IPS-18a (cell line): Measurements from ENCODE around the gene SKAP1.
A peak's percentile ranks its signal among the peaks of the same experiment; 100 is the strongest.

Experiments
- H3K27ac ChIP-seq: one replicate; pipeline ENCODE4 v1.5.1; 2013; ENCODE audit warnings: low read length
- H3K27me3 ChIP-seq: one replicate; pipeline ENCODE4 v1.6.1; 2013; ENCODE audit warnings: mild to moderate bottlenecking, low read length; ENCODE audit not compliant: control insufficient read depth, insufficient read depth
- H3K36me3 ChIP-seq: one replicate; pipeline ENCODE4 v1.6.1; 2013; ENCODE audit warnings: low read depth, low read length; ENCODE audit not compliant: control insufficient read depth
- H3K4me1 ChIP-seq: one replicate; pipeline ENCODE4 v1.6.1; 2013; ENCODE audit warnings: low read depth, low read length; ENCODE audit not compliant: control insufficient read depth
- H3K4me3 ChIP-seq: one replicate; pipeline ENCODE4 v1.5.1; 2013; ENCODE audit warnings: low read length
- H3K9ac ChIP-seq: one replicate; pipeline ENCODE4 v1.6.1; 2013; ENCODE audit warnings: mild to moderate bottlenecking, low read length, moderate library complexity
- H3K9me3 ChIP-seq: one replicate; pipeline ENCODE4 v1.6.1; 2013; ENCODE audit warnings: low read depth, low read length; ENCODE audit not compliant: control insufficient read depth

The SKAP1 gene

DNA sequence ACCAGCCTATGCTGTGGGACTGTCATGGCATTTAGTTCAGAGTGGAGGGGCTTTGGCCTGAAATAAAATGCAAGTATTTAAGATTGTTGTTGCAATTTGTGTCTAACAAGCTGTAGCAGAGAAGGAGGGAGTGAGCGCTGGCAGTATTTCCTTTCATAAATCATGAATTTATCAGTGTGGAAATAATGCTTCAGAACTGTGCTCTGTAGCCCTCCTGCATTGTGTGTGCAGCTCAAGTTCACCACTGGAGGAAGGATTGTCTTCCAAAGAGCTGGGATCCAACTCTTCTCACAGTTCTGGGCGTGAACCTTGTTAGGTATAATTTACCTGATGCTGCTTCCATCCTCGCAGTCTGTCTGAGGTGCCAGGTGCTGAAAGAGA lies 307.4 kb downstream of the SKAP1 start:
- Histone ChIP-seq H3K9me3 (no peaks in the 10 kb centered on the region), H3K27me3 (no peaks in the 10 kb centered on the region), H3K36me3 (peaks cover 32% of the 10 kb centered on the region), H3K4me3 (no peak overlapping the region), H3K27ac (no peak overlapping the region), H3K9ac (no peak overlapping the region), H3K4me1 (no peaks in the 10 kb centered on the region)

- Histone ChIP-seq H3K36me3 (peaks cover 33% of the 10 kb centered on the region), H3K4me3 (no peak overlapping the region), H3K27ac (no peak overlapping the region), H3K27me3 (no peaks in the 10 kb centered on the region), H3K4me1 (no peaks in the 10 kb centered on the region), H3K9me3 (no peaks in the 10 kb centered on the region), H3K9ac (no peak overlapping the region)
These were observed 307.9 kb downstream of the SKAP1 start for GRCh38 chr17:48121923-48122664.

GRCh38 chr17:48113201-48113676 lies 316.8 kb downstream of the SKAP1 start:
- peaks cover 13% of the 10 kb centered on the region for H3K36me3 ChIP-seq
- H3K27ac ChIP-seq = no peak overlapping the region
- no peak overlapping the region for H3K4me3 ChIP-seq
- H3K9ac ChIP-seq = no peak overlapping the region
- no peaks in the 10 kb centered on the region for H3K27me3 ChIP-seq
- no peaks in the 10 kb centered on the region for H3K9me3 ChIP-seq
- H3K4me1 ChIP-seq = no peaks in the 10 kb centered on the region

DNA sequence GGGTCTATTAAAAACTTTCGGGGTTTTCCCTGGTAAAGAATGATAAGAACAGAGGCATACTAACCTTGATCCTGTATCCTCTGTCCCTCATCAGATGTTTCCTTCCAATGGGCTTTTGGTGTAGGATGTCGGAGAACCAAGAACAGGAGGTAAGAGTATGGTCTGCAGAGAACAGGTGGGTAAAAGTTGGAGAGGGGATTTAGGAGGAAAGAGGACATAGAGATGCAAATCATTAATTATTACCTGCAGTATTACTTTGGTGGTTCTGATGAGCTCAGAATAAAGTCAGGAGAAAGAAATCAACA lies 318.1 kb downstream of the SKAP1 start:
- Histone ChIP-seq H3K4me3 (no peak overlapping the region), H3K27ac (no peak overlapping the region), H3K36me3 (peaks cover 6% of the 10 kb centered on the region), H3K9ac (no peak overlapping the region), H3K4me1 (no peaks in the 10 kb centered on the region), H3K9me3 (no peaks in the 10 kb centered on the region), H3K27me3 (no peaks in the 10 kb centered on the region)

GRCh38 chr17:48110761-48111160 lies 319.3 kb downstream of the SKAP1 start:
- H3K27me3 ChIP-seq = no peaks in the 10 kb centered on the region
- no peaks in the 10 kb centered on the region for H3K4me1 ChIP-seq
- H3K27ac ChIP-seq = no peak overlapping the region
- no peak overlapping the region for H3K9ac ChIP-seq
- peaks cover 6% of the 10 kb centered on the region for H3K36me3 ChIP-seq
- H3K4me3 ChIP-seq = no peak overlapping the region
- H3K9me3 ChIP-seq = no peaks in the 10 kb centered on the region

GRCh38 chr17:48107137-48108055 lies 322.6 kb downstream of the SKAP1 start, which contains the start of gene SNX11:
TSS of gene SNX11 (plus strand) at chr17:48107766. CDS start at chr17:48112044, 4,278 bp downstream.
- H3K9me3 ChIP-seq = no peaks in the 10 kb centered on the region
- peak within 1 kb of the TSS; percentile 46 for H3K27ac ChIP-seq
- no peaks in the 10 kb centered on the region for H3K4me1 ChIP-seq
- H3K9ac ChIP-seq = peak within 1 kb of the TSS; percentile 89
- H3K36me3 ChIP-seq = no peaks in the 10 kb centered on the region
- H3K27me3 ChIP-seq = no peaks in the 10 kb centered on the region
- peak within 1 kb of the TSS; percentile 93 for H3K4me3 ChIP-seq

DNA sequence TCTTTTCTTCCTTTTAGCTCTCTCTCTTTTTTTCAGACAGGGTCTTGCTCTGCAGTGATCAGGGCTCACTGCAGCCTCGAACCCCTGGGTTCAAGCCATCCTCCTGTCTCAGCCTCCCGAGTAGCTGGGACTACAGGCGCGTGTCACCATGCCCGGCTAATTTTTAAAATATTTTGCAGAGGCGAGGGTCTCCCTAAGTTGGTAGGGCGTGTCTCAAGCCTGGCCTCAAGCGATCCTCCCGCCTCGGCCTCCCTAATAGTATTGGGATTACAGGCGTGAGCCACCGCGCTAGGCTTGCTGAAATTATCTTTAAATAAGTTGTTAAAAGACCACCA lies 323.2 kb downstream of the SKAP1 start:
- H3K4me1 ChIP-seq = no peaks in the 10 kb centered on the region
- H3K27ac ChIP-seq = no peak overlapping the region
- H3K27me3 ChIP-seq = no peaks in the 10 kb centered on the region
- H3K4me3 ChIP-seq = peak overlapping the region; percentile 93
- H3K36me3 ChIP-seq = no peaks in the 10 kb centered on the region
- H3K9me3 ChIP-seq = no peaks in the 10 kb centered on the region
- peak overlapping the region; percentile 89 for H3K9ac ChIP-seq

GRCh38 chr17:48104440-48104839 lies 325.6 kb downstream of the SKAP1 start:
- no peak overlapping the region for H3K4me3 ChIP-seq
- no peak overlapping the region for H3K9ac ChIP-seq
- H3K27ac ChIP-seq = no peak overlapping the region
- H3K9me3 ChIP-seq = no peaks in the 10 kb centered on the region
- H3K4me1 ChIP-seq = no peaks in the 10 kb centered on the region
- H3K36me3 ChIP-seq = no peaks in the 10 kb centered on the region
- no peaks in the 10 kb centered on the region for H3K27me3 ChIP-seq

DNA sequence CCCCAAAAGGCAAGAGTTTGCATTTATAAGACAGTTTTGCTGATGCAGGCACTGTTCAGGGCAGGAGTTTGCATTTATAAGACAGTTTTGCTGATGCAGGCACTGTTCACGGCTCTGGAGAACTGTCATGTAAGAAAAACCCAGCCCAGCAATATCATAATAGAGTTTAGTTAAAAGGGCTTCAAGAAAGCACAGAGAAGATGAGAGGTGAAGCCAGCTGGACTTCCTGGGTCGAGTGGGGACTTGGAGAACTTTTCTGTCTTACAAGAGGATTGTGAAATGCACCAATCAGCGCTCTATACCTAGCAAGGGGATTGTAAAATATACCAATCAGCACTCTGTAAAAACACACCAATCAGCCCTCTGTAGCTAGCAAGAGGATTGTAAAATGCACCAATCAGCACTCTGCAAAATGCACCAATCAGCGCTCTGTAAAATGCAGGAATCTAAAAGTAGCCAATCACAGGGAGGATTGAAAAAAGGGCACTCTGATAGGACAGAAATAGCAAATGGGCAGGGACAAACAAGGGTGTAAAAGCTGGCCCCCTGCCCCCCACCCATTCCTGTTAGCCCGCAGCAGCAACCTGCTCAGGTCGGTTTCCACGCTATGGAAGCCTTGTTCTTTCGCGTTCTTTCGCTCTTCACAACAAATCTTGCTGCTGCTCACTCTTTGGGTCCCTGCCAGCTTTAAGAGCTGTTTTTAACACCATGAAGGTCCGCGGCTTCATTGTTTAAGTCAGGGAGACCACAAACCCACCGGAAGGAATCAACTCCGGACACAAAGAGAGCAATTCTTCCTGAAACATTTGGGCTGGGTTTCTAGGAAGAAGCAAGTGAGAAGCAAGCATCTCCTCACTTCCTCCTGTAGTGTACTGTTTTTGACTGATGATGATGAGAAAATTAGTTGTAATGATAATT lies 327.0 kb downstream of the SKAP1 start:
- H3K27me3 ChIP-seq = no peaks in the 10 kb centered on the region
- no peak overlapping the region for H3K27ac ChIP-seq
- no peaks in the 10 kb centered on the region for H3K4me1 ChIP-seq
- H3K9ac ChIP-seq = no peak overlapping the region
- no peaks in the 10 kb centered on the region for H3K36me3 ChIP-seq
- H3K9me3 ChIP-seq = no peaks in the 10 kb centered on the region
- no peak overlapping the region for H3K4me3 ChIP-seq

DNA sequence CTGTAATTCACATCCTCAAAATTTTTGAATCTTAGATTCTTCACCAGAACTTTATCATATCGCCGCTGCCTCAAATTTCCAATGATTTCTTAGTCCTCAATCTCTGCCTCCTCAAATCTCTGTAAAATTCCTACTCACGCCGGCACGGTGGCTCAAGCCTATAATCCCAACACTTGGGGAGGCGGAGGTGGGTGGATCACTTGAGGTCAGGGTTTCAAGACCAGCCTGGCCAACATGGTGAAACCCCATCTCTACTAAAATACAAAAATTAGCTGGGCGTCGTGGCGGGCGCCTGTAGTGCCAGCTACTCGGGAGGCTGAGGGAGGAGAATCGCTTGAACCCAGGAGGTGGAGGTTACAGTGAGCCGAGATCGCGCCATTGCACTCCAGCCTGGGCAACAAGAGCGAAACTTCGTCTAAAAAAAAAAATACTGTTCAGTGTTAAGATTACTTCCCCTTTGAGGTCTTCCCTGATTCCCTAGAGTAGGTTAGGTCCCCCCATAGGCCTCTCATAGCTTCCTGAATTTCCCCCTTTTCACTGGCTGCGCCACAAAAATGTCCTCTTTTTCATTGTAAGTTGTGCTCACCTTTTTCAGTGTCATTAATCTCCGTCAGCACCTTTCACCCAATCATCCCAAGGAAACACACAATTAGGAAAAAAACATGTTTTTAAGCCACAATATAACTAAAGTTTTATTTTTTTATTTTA lies 327.8 kb downstream of the SKAP1 start:
- Histone ChIP-seq H3K9me3 (no peaks in the 10 kb centered on the region), H3K4me1 (no peaks in the 10 kb centered on the region), H3K9ac (no peak overlapping the region), H3K36me3 (no peaks in the 10 kb centered on the region), H3K4me3 (no peak overlapping the region), H3K27me3 (no peaks in the 10 kb centered on the region), H3K27ac (no peak overlapping the region)
